OCI-LY1 (cell line): Measurements from ENCODE around the gene ZNF771.

Source experiments
- H2AFZ ChIP-seq: fragments of 200-600 bp; sonication (generic), shearing (Covaris generic); 2 replicates; pipeline ENCODE4 v1.6.0; 2014; ENCODE audit warnings: antibody characterized with exemption, mild to moderate bottlenecking, low read length
- H3F3A ChIP-seq: fragments of 200-600 bp; sonication (generic), shearing (Covaris generic); 2 replicates; pipeline ENCODE4 v1.6.0; 2014; ENCODE audit warnings: mild to moderate bottlenecking, antibody characterized with exemption, low read length, moderate library complexity; ENCODE audit not compliant: insufficient read depth
- H3K27ac ChIP-seq: fragments of 200-600 bp; sonication (generic); 2 replicates; pipeline ENCODE4 v1.5.1; 2014; ENCODE audit warnings: low read length, mixed run types, mild to moderate bottlenecking, low read depth; ENCODE audit not compliant: poor library complexity, severe bottlenecking
- H3K27me3 ChIP-seq: fragments of 200-600 bp; sonication (generic); 2 replicates; pipeline ENCODE4 v1.6.0; 2014; ENCODE audit warnings: antibody characterized with exemption, mild to moderate bottlenecking, low read length, moderate library complexity; ENCODE audit not compliant: insufficient read depth
- H3K36me3 ChIP-seq: fragments of 200-600 bp; sonication (generic); 2 replicates; pipeline ENCODE4 v1.6.1; 2014; ENCODE audit warnings: mild to moderate bottlenecking, antibody characterized with exemption, low read length, moderate library complexity, mixed read lengths; ENCODE audit not compliant: insufficient read depth
- H3K4me1 ChIP-seq: fragments of 200-600 bp; sonication (generic); 2 replicates; pipeline ENCODE4 v1.5.1; 2014; ENCODE audit warnings: mild to moderate bottlenecking, low read length, moderate library complexity; ENCODE audit not compliant: insufficient read depth, severe bottlenecking
- H3K4me2 ChIP-seq: fragments of 200-600 bp; sonication (generic), shearing (Covaris generic); 2 replicates; pipeline ENCODE4 v1.6.1; 2014; ENCODE audit warnings: low read length
- H3K4me3 ChIP-seq: fragments of 200-600 bp; sonication (generic); 2 replicates; pipeline ENCODE4 v1.5.1; 2014; ENCODE audit warnings: low read length, low read depth, mild to moderate bottlenecking, mixed read lengths; ENCODE audit not compliant: poor library complexity, severe bottlenecking
- H3K79me2 ChIP-seq: fragments of 200-600 bp; shearing (Covaris generic); 2 replicates; pipeline ENCODE4 v1.6.1; 2016; ENCODE audit warnings: mixed run types, low read length, mixed read lengths; ENCODE audit not compliant: insufficient read depth
- H3K9ac ChIP-seq: fragments of 200-600 bp; sonication (generic), shearing (Covaris generic); 2 replicates; pipeline ENCODE4 v1.6.1; 2014; ENCODE audit warnings: mild to moderate bottlenecking, low read length, mixed read lengths
- H3K9me2 ChIP-seq: fragments of 200-600 bp; sonication (generic), shearing (Covaris generic); 2 replicates; pipeline ENCODE4 v1.6.1; 2014; ENCODE audit warnings: low read depth, mild to moderate bottlenecking, low read length, mixed read lengths
- H3K9me3 ChIP-seq: fragments of 200-600 bp; shearing (Covaris generic); 2 replicates; pipeline ENCODE4 v1.6.1; 2014; ENCODE audit warnings: low read length, mixed read lengths
- H4K20me1 ChIP-seq: fragments of 200-600 bp; sonication (generic), shearing (Covaris generic); 2 replicates; pipeline ENCODE4 v1.6.0; 2016; ENCODE audit warnings: mild to moderate bottlenecking, low read length; ENCODE audit not compliant: insufficient read depth
- CTCF ChIP-seq: fragments of 200-600 bp; sonication (generic), shearing (Covaris generic); IDR thresholded peaks from 2 replicates; pipeline ENCODE4 v1.5.1; 2017; ENCODE audit warnings: mild to moderate bottlenecking, antibody characterized with exemption, low read length, moderate library complexity, mixed read lengths
- EZH2 ChIP-seq: fragments of 200-600 bp; sonication (generic), shearing (Covaris generic); IDR thresholded peaks from 2 replicates; pipeline ENCODE4 v1.8.0; 2017; ENCODE audit warnings: borderline replicate concordance, mixed run types, mild to moderate bottlenecking, antibody characterized with exemption, low read length, moderate library complexity, mixed read lengths

Gene ZNF771

GRCh38 chr16:30368122-30368791, 39.1 kb upstream of the ZNF771 start:
- Histone ChIP-seq H3K4me1 (peaks cover 42% of the 10 kb centered on the region), H3K9me3 (no peaks in the 10 kb centered on the region), H3K27ac (no peak overlapping the region), H3K4me3 (peak overlapping the region; percentile 97), H3K36me3 (peaks cover 36% of the 10 kb centered on the region; the same call in 1 of the 2 replicates), H3K9ac (peak overlapping the region; percentile 89), H3K27me3 (no peaks in the 10 kb centered on the region), H3K9me2 (no peaks in the 10 kb centered on the region), H3K4me2 (peak overlapping the region; percentile 89), H3F3A (no peaks in the 10 kb centered on the region), H3K79me2 (peaks cover 33% of the 10 kb centered on the region), H4K20me1 (no peaks in the 10 kb centered on the region), H2AFZ (no peak overlapping the region)
- TF ChIP-seq CTCF (no peak), EZH2 (no peak)

GRCh38 chr16:30368792-30369090, 38.7 kb upstream of the ZNF771 start:
- Histone ChIP-seq H3K4me1 (peaks cover 42% of the 10 kb centered on the region), H3K4me2 (peak overlapping the region; percentile 89), H3K4me3 (peak overlapping the region; percentile 97), H4K20me1 (no peaks in the 10 kb centered on the region), H3K9ac (peak overlapping the region; percentile 89), H3K9me2 (no peaks in the 10 kb centered on the region), H3K79me2 (peaks cover 33% of the 10 kb centered on the region), H3F3A (no peaks in the 10 kb centered on the region), H3K27me3 (no peaks in the 10 kb centered on the region), H3K27ac (peak overlapping the region; percentile 45), H3K36me3 (peaks cover 33% of the 10 kb centered on the region; the same call in 1 of the 2 replicates), H3K9me3 (no peaks in the 10 kb centered on the region), H2AFZ (no peak overlapping the region)
- TF ChIP-seq EZH2 (no peak), CTCF (no peak)

GRCh38 chr16:30369091-30369937, 38.1 kb upstream of the ZNF771 start:
- Histone ChIP-seq H3K4me3 (peak overlapping the region; percentile 97), H3K9me2 (no peaks in the 10 kb centered on the region), H3K79me2 (peaks cover 33% of the 10 kb centered on the region), H3K36me3 (peaks cover 27% of the 10 kb centered on the region; the same call in 1 of the 2 replicates), H3K9ac (peak overlapping the region; percentile 89), H3K9me3 (no peaks in the 10 kb centered on the region), H3K4me2 (peak overlapping the region; percentile 89), H3K27me3 (no peaks in the 10 kb centered on the region), H3F3A (no peaks in the 10 kb centered on the region), H2AFZ (no peak overlapping the region), H3K4me1 (peaks cover 42% of the 10 kb centered on the region), H4K20me1 (no peaks in the 10 kb centered on the region), H3K27ac (peak overlapping the region; percentile 45)
- TF ChIP-seq EZH2: no peak
- no peak for TF ChIP-seq CTCF
